NCI-H345 treated with DMSO at 0.1 percent for 48 hours (cell line): ENCODE results near the gene RGMA.
"Not testable (repeated sequence)": the region's sequence is repeated elsewhere in the genome, so short reads cannot be mapped to it uniquely, and the experiment has no call there.

Source experiments
- DNase-seq: peaks from one replicate; lab custom pipeline; 2025; ENCODE audit not compliant: unreplicated experiment; lab: John Stamatoyannopoulos, UW

Gene RGMA

DNA sequence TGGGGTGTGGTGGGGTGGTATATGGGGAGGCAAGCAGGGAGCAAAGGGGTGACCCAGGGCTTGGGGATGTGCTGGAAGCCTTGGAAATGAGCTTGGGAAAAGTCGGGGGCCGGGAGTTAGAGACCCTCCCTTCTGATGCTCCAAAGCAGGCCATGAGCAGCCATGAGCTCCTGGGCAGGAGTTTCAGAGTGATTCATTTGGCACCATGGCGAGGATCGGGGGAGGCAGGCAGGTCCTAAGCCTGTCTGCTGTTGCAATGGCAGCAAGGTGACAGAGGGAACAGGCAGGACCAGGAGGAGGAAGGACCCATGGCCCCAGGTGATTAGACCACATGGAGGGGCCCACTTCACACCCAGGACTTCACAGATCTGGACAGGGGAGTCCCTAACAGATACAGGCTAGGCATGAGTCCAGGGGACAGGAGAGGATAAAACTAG is 21.3 kb downstream of the RGMA start:
- DNase-seq, result no peak

DNA sequence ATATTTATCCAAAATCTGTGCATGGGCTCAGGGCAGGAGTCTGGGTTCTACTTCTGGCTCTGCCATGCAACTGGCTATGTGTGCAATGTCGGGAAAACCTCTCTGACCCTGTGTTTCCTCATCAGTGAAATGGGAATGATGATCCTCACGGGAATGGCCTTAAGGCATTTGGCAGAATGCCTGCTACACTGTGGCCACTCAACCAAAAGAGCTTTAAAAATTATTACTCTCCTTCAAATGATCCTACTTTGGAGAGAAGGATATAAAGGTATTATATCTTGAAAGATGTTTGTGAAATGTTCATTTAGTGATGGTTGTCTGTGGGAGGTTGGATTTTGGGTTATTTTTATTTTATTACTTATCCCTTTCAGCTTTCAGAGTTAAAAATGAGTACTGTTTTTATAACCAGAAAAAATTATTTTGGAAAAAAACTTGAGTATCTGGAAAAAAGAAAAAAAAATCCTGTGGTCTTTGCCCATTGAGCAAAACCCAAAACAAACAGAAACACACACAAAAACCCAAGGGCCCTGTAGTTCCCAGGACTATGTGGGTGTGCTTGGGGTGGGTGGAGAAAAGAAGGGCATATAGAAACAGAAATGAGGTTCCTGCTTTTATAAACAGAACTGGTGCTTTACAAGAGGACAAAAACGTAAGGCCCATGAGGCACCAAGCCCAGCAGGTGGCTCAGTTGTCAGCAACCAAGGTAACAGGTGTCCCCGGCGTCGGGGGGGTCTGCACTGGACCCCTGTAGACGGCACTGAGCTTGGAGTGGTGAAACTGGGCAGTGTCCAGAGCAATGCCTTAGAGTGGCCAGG is 22.0 kb downstream of the RGMA start:
- DNase-seq, result no peak

DNA sequence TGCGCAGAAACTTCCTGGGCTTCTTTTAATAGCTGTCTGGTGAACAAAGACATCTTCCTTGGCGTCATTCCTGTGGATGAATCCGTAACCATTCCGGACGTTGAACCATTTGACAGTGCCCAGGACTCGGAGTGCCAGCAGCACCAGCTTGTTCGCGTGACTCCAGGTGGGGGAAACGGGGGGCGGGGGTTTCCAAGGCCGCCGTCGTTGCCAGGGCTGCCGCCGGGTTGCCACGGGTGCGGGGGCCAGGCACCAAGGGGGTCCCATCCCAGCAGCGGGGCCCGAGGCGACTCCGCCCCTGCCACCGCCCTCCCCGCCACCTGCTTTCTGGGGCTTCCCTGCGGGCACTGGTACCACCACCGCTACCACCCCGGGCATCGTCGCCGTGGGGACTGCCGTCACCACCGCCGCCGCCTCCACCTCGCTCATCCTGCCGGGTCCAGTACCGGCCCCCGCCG is 22.8 kb downstream of the RGMA start:
- no peak for DNase-seq

DNA sequence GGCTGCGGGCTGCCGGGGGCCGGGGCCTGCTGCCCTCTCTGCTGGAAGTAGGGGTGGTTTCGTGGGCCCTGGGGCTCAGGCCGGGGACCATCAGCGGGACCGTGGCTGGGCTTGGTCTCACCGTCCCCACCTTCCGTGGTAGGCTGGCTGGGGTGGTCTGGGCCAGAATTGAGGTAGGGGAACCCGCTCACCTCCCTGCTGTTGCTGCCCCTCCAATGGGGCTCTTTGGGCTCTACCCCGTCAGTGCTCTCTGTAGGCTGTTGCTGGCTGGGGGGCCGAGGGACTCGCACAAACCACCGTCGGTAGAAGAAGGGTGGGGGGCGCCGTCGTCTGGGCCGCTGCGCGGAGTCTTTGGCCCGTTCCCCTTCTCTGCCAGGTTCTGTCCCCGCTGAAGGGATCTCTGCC is 23.4 kb downstream of the RGMA start:
- DNase-seq, result no peak

DNA sequence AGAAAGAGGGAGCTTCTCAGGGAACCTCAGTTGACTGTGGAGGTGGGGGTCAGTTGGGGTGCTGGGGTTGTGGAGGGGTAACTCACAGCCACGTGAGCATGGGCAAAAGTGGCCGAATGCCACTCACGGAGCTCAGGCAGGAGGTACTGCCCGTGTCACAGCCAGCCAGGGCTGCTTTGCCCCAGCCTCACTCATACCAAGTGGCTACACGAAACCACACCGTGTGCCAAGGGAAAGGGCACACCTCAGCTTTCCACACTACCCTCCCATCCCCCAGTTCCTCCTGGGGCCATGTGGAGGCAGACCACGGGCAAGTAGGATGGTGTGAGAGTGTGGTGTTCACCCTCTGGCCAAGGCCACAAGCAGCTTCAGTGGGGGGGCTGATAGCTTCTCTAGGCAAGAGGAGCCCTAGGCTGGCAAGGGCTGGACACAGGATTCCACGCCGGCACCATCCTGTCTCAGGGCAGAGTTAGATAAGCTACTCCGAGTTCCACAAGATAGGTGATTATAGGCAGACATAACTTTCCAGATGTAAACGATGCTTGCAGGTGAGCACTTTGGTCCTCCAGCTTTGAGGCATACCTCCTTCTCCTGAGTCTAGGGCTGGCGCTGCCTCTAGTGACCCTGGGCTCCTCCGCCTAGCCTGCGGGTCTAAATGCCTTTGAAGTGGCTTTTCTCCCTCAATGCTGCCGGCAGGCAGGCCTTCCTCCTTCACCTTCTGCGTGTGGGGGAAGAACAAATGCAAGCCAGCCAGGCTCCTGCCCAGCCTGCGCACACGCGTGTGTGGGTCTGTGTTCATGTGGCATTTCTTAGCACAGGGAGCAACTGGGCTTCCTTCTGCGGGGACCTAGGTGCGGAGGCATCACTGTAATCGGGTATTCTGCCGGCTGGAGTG is 25.0 kb downstream of the RGMA start:
- no peak for DNase-seq

DNA sequence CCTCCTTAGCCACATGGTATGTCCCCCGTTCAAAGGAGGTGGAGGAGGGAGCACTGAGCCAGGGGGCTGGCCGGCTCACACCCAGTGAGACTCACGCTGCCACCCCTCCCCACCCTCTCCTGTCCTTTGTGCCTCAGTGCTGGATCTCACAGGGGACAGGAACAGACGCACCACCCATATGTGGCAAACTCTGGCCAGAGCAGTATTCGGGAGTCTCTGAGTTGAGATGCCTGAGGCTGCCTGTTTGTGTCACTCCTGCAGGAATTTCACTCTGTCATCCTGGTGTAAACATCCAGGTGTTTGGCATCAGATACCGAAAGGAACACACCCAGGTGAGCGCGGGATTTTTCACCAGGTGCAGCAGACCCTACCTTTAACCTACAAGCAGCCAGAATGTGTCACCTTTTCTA is 25.7 kb downstream of the RGMA start:
- no peak for DNase-seq

DNA sequence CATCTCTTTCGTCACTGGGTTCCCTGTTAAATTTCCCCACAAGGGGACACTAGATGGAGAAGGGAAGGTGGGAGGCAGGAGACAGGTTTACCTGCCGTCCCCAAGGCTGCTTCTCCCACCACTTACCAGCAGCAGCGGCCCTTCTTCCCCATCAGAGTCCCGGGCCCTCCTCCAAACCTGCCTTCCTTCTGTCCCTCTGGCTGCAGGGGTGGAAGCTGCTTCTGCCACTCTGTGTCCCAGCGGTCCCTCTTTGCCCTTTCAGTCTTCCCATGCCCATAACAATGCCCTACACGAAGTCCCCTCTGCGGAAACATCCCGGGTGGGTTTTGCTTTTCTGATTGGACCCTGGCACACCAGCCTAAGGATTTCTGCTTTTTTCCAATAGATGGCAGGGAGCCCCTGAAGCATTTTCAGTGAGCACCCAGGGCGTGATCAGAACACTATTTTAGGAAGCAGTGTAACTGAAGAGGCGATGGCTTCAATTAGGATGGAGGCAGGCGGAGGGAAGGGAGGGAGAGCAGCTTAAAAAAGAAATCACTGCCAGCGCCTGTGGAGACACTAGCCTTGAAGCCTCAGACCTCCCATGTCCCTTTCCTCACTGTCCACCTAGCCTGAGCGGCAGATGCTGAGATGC is 26.3 kb downstream of the RGMA start:
- not testable (repeated sequence) for DNase-seq

DNA sequence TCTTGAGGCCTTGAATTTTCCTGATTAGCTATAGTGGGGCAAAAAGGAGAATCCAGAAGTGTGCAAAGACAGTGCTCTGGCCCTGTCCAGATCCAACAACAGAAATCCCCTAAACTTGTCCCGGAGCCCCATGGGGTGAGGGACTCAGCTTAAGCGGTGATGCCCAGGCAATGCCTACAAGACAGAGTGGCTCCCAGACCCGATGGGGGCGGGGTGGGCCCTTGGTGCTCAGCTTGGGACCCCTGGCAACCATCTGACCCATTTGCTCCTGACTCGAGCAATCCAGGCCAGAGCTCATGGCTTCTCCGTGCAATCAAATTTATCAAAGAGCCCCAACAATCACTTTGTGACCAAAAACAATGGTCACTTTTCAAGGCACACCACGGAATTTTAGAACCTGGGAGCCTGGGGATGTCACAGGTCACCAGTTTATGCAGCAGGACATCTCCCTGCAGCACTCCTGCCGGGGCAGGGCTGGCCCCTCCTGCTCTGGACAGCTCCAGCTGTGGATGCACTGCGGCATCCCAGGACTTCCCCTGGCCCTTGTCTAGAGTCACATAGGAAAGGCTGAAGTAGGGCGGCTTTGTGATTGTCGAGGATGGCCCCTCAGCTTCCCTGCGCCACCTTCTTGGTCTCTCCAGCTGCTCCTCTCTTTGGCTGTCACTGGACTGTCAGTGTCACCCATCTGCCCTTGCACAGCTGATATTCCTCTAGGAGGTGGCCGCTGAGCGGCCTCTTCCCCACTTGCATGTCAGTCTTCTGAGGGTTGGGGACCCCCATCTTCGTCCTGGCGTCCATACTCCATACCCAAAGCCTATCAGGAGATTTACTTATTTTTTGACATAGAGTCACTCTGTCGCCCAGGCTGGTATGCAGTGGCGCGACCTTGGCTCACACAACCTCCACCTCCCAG is 28.4 kb downstream of the RGMA start:
- DNase-seq, result no peak

DNA sequence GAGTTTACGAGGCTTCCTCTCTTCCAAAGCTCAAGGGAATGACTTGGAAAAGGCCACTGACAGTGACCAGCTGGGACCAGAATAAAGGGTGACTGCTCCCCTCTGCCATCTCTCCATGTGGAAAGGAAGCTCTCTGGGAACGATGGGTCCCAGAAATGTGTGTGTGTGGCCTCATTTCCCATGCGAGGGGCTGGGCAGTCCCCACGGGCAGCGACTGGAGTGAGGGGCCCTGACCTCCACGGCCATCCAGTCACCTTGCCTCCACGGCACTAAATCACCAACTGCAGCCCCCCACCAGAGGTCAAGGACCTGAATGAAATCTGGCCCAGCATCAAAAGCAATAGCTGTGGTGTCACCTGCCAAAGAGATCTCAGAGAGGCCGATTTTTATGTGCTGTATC is 29.6 kb downstream of the RGMA start:
- no peak for DNase-seq

DNA sequence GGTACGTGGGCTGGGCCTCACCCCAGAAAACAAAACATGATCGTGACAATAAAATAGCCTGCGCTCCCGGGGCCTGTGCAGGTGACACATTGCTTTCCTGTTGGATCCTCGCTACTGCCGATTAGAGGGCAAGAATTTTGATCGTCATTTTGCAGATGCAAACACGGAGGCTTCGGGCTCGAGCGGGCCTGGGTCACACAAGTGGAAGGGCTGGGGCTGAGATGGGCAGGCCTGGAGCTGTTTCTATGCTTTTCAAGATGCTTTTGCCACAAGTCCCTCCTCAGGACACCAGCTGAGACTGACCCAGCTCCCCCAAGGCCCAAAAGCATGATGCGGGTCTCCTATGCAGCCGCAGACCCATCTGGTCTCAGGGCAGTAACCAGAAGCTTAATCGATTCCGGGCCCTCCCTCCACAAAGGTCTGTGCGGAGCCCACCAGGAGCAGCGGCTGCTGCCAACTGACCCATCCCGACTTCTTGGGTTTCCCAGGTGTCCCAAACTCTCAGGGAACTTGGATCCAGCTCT is 30.0 kb downstream of the RGMA start:
- DNase-seq, result no peak

DNA sequence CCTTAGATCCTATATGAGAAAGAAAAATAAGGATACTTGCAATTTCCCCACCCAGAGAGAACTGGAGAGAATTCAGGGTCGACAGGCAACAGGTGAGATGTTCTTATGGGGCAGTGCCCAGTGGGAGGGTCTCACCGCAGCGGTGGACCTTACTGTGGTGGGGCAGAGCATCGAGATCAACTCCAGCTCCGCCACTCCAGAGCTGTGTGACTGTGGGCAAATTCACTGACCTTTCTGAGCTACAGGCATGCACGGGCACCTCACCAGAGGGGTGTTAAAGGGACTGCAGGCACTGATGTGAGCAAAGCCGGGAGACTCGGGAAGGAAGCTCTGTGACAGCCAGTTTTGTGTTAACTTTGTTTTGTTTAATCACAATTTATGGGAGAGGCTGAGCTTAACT is 30.9 kb downstream of the RGMA start:
- DNase-seq, result no peak

DNA sequence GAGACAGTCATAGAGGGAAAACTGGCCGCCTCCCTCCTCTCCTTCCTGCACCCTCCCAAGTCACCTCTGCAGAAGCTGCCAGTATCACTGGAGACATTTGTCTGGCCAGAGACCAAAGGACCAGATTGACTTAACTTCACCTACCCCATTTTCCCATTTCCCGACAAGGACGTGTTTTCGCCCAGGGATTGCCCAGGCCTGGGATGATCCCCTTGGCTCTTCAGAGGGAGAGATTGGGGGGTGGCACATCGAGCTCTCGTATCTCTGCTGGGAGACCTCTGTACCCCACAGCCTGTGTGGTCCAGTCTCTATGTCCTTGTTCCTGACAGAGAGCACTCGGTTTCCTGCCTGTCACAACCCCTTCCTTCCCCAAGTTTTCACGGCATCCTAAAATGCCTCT is 31.4 kb downstream of the RGMA start:
- no peak for DNase-seq

DNA sequence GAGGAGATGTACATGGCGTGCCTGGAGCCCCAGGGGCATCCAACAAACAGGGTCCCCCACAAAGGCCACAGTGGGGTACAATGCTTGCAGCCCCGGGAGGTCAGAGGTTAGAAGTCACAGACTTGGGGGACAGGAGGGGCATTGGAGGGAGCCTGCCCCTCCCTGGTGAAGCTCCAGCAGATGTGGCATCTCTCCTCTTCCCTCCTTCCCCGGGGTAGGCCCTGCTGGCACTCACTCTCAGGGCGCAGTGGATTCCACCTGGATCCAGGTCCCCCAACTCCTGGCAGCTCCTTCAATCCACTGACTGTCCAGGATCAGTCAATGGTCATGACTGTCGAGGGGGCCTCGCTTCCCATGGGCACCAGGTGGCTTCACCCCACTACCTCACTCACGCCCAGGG is 32.2 kb downstream of the RGMA start:
- DNase-seq, result no peak

DNA sequence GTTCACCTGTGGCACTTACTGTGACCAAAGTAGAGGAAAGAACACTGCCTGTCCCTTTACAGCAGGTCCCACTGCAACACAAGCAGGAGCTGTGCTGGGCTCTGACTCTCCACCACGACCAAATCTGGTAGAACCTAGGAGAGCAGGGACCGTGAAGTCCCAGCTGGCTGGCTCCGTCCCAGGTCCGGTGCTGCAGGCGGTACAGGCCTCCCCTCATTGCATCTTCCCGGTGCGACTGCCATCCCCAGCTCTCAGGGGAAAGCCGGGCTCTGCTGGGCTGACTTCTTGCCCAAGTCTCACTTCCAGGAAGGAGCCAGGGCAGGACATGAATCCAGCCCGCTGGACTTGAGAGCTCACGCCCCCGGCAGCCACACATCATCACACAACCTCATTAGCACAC is 33.8 kb downstream of the RGMA start:
- no peak for DNase-seq

DNA sequence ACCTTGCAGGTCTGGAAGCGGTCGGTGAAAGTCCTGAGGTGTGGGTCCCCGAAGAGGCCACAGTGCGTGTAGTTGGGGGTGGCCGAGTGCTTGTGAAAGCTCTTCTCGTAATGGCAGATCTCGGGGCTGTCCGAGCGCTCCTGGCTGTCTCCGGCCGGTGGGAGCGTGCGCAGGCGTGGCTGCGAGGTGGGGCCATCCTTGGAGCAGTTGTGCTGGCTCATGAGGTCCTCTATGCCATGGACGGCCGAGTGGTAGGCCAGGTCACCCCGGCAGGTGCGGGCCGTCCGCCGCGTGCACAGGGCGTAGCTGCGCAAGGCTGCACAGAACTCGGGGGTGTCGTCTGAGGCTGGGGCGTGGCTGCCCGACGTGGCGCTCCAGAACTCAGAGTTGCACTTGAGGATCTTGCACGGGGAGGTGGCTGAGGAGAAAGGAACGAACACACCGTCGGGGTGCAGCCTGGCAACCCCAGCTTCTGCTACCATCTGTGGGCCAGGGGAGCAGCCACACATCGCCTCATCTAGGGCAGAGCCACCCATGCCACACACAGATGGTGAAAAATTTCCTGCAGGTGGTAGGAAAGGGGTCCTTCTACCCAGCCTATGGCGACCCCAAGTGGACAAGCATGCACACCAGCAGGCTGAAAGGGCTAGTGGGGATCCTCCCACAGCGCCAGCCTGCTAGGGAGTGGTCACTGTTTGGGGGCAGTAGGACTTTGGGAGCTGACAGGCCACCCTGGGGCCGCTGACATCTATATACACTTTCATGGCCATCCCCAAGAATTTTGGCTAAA is 36.7 kb downstream of the RGMA start:
- no peak for DNase-seq

DNA sequence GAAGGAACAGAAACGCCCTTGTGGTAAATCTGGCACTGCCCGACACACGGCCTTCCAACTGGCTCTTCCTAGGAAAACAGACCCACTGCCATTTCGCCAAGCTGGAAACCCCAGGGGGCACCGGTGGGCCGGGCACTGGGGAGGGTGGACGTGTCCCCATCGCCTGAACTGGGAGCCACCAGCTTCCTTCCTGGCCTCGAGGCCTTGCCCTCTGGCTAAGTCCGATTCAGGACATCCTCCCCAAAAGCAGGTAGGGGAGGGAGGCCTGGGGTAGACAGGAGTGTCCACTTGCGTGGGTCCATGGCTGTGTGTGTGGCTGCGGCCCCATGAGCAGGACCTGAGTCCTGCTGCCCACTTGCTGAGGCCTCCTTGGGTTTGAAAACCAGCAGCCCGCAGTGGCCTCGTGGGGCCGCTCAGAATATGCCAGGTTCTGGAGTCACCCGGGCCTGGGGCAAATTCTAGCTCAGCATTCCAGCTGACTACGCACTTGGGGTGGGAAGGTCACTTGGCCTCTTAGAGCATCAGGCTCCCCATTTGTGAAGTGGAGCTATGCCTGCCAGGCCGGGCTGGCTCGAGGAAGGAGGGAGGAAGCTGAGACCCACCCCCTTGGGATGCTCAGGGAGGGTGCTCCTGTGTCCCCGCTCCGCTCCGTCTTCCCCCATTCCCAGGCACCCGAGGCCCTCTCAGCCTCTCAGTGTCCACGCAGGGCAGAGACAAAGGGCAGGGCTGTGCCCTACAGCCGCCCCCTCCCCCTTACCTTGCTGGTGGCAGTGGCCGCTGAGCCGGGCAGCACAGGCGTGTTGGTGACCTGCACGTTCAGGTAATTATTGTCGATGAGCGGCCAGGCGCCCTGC is 37.5 kb downstream of the RGMA start:
- no peak for DNase-seq

DNA sequence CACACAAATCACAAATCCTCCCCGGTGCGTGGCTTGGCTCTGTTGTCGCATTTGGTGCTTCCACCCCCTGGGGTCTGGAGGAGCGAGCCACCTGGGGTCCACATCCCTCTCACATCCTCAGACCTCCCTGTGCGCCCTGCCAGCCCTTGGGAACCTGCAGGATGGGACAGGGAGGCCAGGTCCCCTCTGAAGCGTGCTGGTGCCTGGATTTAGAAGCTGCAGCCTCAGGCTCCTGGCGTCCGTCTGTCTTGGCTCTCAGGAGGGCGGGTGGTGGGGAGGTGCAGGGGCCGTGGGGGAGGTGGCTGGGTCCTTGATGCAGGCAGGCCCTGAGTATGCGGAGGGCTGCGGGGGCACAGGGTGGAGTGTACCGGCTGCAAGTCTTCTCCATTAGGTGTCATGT is 38.4 kb downstream of the RGMA start:
- no peak for DNase-seq

DNA sequence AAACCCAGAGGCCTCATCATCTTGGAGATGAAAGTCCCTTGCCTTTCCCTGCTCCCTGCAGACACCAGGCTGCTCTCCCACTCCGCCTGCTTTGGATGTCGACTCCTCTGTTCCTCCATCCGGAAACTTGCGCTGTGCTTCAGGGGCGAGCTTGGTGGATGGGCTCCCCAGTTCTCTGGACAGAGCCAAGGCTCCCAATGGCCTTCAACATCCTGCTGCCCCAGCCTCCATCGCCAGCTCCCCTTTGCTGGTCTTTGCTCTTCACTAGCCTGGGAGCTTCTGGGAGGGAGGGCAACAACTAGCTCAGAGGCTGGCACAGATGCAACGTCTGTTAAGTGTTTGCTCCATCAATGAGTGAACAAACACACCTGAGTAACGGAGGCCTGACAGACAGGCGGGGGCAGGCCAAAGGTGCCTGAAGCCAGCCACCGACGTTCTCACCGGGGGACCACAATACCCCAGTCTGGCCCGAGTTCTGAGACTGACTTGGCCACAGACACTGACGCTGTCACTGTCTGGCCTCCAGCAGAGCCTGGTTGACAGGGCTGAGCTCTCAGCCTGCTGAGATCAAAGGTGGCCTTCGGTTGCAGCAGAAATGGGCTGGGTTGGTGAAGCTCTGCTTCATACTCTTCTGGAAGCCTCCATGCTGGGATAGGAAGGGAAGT is 39.0 kb downstream of the RGMA start:
- DNase-seq, result no peak
